Esophagus muscularis mucosa (tissue), 2 donors: Measurements from ENCODE around the gene PIGC.

Experiments used
- EP300 ChIP-seq: sonication (generic); formaldehyde crosslinking; IDR thresholded peaks from one replicate; pipeline ENCODE4 v1.6.1; 2017; ENCODE audit warnings: antibody characterized with exemption
- POLR2A ChIP-seq: fragments of 450-650 bp; IDR thresholded peaks from one replicate; pipeline ENCODE4 v1.6.1; 2017; ENCODE audit warnings: antibody characterized with exemption, moderate library complexity, mild to moderate bottlenecking, low read depth

DNA sequence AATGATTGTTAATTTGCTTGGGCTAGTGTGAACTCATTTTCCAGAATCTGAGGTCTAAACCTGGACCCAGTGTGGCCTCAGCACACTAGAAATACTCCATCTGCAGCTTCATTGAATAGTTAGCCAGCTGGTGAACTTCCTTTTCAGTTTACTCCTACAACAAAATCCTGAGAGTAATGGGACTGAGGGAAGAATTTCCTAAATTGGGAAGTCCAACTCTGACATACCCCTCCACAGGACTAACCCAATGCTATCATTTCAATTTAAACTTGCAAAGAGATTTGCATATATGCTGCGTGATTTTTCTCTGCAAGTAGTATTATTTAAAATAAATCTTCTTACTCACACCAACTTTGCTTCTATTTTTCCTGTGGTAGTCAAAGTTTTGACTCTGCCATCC is 27.8 kb upstream of the PIGC start:
- TF ChIP-seq POLR2A, result no peak
- no peak for TF ChIP-seq EP300
